NCI-H1105 (cell line): ENCODE measurements around the gene FHIT.
"Not testable (repeated sequence)": the region's sequence is repeated elsewhere in the genome, so short reads cannot be mapped to it uniquely, and the experiment has no call there.

Experiments
- DNase-seq: peaks from one replicate; lab custom pipeline; 2025; lab: John Stamatoyannopoulos, UW

The FHIT gene

GRCh38 chr3:61057464-61057863 lies 193.8 kb downstream of the FHIT start:
- no peak for DNase-seq

GRCh38 chr3:61055447-61055846 lies 195.8 kb downstream of the FHIT start:
- DNase-seq, result no peak

GRCh38 chr3:61053781-61054496 lies 197.3 kb downstream of the FHIT start:
- peak; percentile 36 for DNase-seq

- DNase-seq, result no peak
Observed at GRCh38 chr3:61052851-61053250, 198.4 kb downstream of the FHIT start.

- DNase-seq, result no peak
Observed at GRCh38 chr3:61051666-61052065, 199.6 kb downstream of the FHIT start.

GRCh38 chr3:61045169-61045568 lies 206.1 kb downstream of the FHIT start:
- not testable (repeated sequence) for DNase-seq

- DNase-seq, result no peak
Observed at GRCh38 chr3:61043156-61043555, 208.1 kb downstream of the FHIT start.

- no peak for DNase-seq
Observed at GRCh38 chr3:61040618-61041017, 210.6 kb downstream of the FHIT start.

- DNase-seq, result no peak
Observed at GRCh38 chr3:61035573-61035972, 215.7 kb downstream of the FHIT start.

- DNase-seq, result no peak
Observed at GRCh38 chr3:61032991-61033390, 218.3 kb downstream of the FHIT start.

GRCh38 chr3:61031503-61031902 lies 219.7 kb downstream of the FHIT start:
- no peak for DNase-seq

GRCh38 chr3:61030469-61031035 lies 220.7 kb downstream of the FHIT start:
- no peak for DNase-seq

- DNase-seq, result no peak
Observed at GRCh38 chr3:61029194-61029593, 222.1 kb downstream of the FHIT start.

- no peak for DNase-seq
Observed at GRCh38 chr3:61018807-61019206, 232.4 kb downstream of the FHIT start.

- DNase-seq, result not testable (repeated sequence)
Observed at GRCh38 chr3:61017028-61017427, 234.2 kb downstream of the FHIT start.

GRCh38 chr3:61015859-61016258 lies 235.4 kb downstream of the FHIT start:
- no peak for DNase-seq

GRCh38 chr3:61015408-61015807 lies 235.8 kb downstream of the FHIT start:
- no peak for DNase-seq

GRCh38 chr3:61008998-61009380 lies 242.3 kb downstream of the FHIT start:
- no peak for DNase-seq

GRCh38 chr3:61008153-61008997 lies 242.9 kb downstream of the FHIT start:
- peak; percentile 49 for DNase-seq

GRCh38 chr3:61005591-61005990 lies 245.7 kb downstream of the FHIT start:
- DNase-seq, result no peak

- no peak for DNase-seq
Observed at GRCh38 chr3:60998858-60999257, 252.4 kb downstream of the FHIT start.

- no peak for DNase-seq
Observed at GRCh38 chr3:60992395-60992794, 258.9 kb downstream of the FHIT start.

GRCh38 chr3:60990442-60990730 lies 260.9 kb downstream of the FHIT start:
- no peak for DNase-seq
